Measurements from ENCODE around the gene GLIS2. TPM values are rescaled to one million over a fixed set of nuclear protein-coding genes. Genes with fewer than 3 reads are reported as not detected.

GLIS2 gene
- total RNA-seq, 1 experiment from 2014 or later, result 23.0 TPM

- H3K27ac Mint-ChIP-seq, result no peak overlapping the region
- ChIA-PET CTCF (interaction anchor here (0.6 to 5.6 kb wide), 45 partner anchors 8 to 1338 kb away, joined by 3 to 322 read pairs (median 6); partner anchors contain the start of genes CORO7, HMOX2, PAM16 and VASN), POLR2A (interaction anchor here (0.6 to 1.0 kb wide), 3 partner anchors 18 to 45 kb away, joined by 3 to 5 read pairs (median 3); no protein-coding TSS in a partner anchor)
- DNase-seq (ENCODE audit: low spot score) (peak; percentile 94), ATAC-seq (peak; percentile 90)
- TF ChIP-seq MXD4 (CRISPR knock-in tag; IDR thresholded peaks at IDR 0.05; ENCODE audit: borderline replicate concordance) (no peak), FOXP1 (CRISPR knock-in tag; IDR thresholded peaks at IDR 0.05; ENCODE audit: borderline replicate concordance) (0 out of 2 replicates have a peak, but pooled peaks have one; percentile 15), ERG (CRISPR knock-in tag; IDR thresholded peaks at IDR 0.05) (no peak), ZNF532 (CRISPR knock-in tag; IDR thresholded peaks at IDR 0.05; ENCODE audit: borderline replicate concordance) (no peak), CREB1 (CRISPR knock-in tag; IDR thresholded peaks at IDR 0.05) (no peak), CTCF (IDR thresholded peaks at IDR 0.05) (peak; percentile 100), ZNF121 (CRISPR knock-in tag; IDR thresholded peaks at IDR 0.05) (peak; percentile 83; the same call in 1 of the 2 replicates), ZNF425 (CRISPR knock-in tag; conservative IDR thresholded peaks at IDR 0.05) (no peak), ZBTB21 (CRISPR knock-in tag; IDR thresholded peaks at IDR 0.05; ENCODE audit: borderline replicate concordance) (0 out of 2 replicates have a peak, but pooled peaks have one; percentile 29), ZNF423 (CRISPR knock-in tag; IDR thresholded peaks at IDR 0.05) (no peak; the same call in 1 of the 2 replicates), AFF4 (CRISPR knock-in tag; IDR thresholded peaks at IDR 0.05; ENCODE audit: borderline replicate concordance) (no peak), SP1 (CRISPR knock-in tag; conservative IDR thresholded peaks at IDR 0.05) (0 out of 2 replicates have a peak, but pooled peaks have one; percentile 43), SMAD3 (CRISPR knock-in tag; IDR thresholded peaks at IDR 0.05; ENCODE audit: borderline replicate concordance) (no peak), GTF2I (CRISPR knock-in tag; conservative IDR thresholded peaks at IDR 0.05) (peak; percentile 71), GABPB1 (CRISPR knock-in tag; IDR thresholded peaks at IDR 0.05) (0 out of 2 replicates have a peak, but pooled peaks have one; percentile 21), ZNF396 (CRISPR knock-in tag; IDR thresholded peaks at IDR 0.05; ENCODE audit: borderline replicate concordance) (no peak)
- H3K27me3 Mint-ChIP-seq (ENCODE audit: low read depth), result no peaks in the 10 kb centered on the region
- no peaks in the 10 kb centered on the region for H3K9me3 Mint-ChIP-seq
- no peaks in the 10 kb centered on the region for H3K4me1 Mint-ChIP-seq
- H3K36me3 Mint-ChIP-seq, result peaks cover 2% of the 10 kb centered on the region; the same call in 1 of the 2 replicates
- no peak overlapping the region for H3K4me3 Mint-ChIP-seq
Observed at GRCh38 chr16:4358831-4359561, 43.1 kb downstream of the GLIS2 start.
